DMS153 treated with DMSO at 0.1 percent for 48 hours (cell line): ENCODE results near the gene NID2.

Source experiments
- DNase-seq: peaks from one replicate; lab custom pipeline; 2025; ENCODE audit not compliant: unreplicated experiment; lab: John Stamatoyannopoulos, UW

Gene NID2

GRCh38 chr14:52032204-52032801 is 36.6 kb downstream of the NID2 start:
- DNase-seq = no peak

GRCh38 chr14:52031781-52032180 is 37.1 kb downstream of the NID2 start:
- no peak for DNase-seq

GRCh38 chr14:52029881-52030280 is 39.0 kb downstream of the NID2 start:
- no peak for DNase-seq

- no peak for DNase-seq
These were observed 42.0 kb downstream of the NID2 start for GRCh38 chr14:52026901-52027300.

- DNase-seq = no peak
These were observed 42.7 kb downstream of the NID2 start for GRCh38 chr14:52026017-52026660.

GRCh38 chr14:52025310-52025709 is 43.5 kb downstream of the NID2 start:
- no peak for DNase-seq

GRCh38 chr14:52023518-52023917 is 45.3 kb downstream of the NID2 start:
- DNase-seq = no peak

GRCh38 chr14:52021957-52022600 is 46.8 kb downstream of the NID2 start:
- DNase-seq = no peak

GRCh38 chr14:52020866-52021717 is 47.8 kb downstream of the NID2 start:
- no peak for DNase-seq

- no peak for DNase-seq
These were observed 48.6 kb downstream of the NID2 start for GRCh38 chr14:52020161-52020714.

- DNase-seq = no peak
These were observed 49.9 kb downstream of the NID2 start for GRCh38 chr14:52018970-52019369.

GRCh38 chr14:52018252-52018651 is 50.6 kb downstream of the NID2 start:
- no peak for DNase-seq

GRCh38 chr14:52015411-52016030 is 53.3 kb downstream of the NID2 start:
- no peak for DNase-seq

GRCh38 chr14:52014601-52015267 is 54.1 kb downstream of the NID2 start:
- DNase-seq = no peak

GRCh38 chr14:52013984-52014600 is 54.8 kb downstream of the NID2 start:
- no peak for DNase-seq

- no peak for DNase-seq
These were observed 56.2 kb downstream of the NID2 start for GRCh38 chr14:52012635-52013034.

- DNase-seq = no peak
These were observed 57.3 kb downstream of the NID2 start for GRCh38 chr14:52011523-52011922.

- DNase-seq = no peak
These were observed 58.6 kb downstream of the NID2 start for GRCh38 chr14:52010173-52010693.

GRCh38 chr14:52008136-52008535 is 60.7 kb downstream of the NID2 start:
- DNase-seq = no peak

GRCh38 chr14:52007637-52008036 is 61.2 kb downstream of the NID2 start:
- DNase-seq = no peak
